Ishikawa (cell line): Measurements from ENCODE around the gene ARID4B.

ENCODE experiments used
- CEBPB ChIP-seq: IDR thresholded peaks from 2 replicates; pipeline ENCODE4 v1.6.1; 2012
- CREB1 ChIP-seq: IDR thresholded peaks from 2 replicates; pipeline ENCODE4 v1.6.1; 2012; ENCODE audit warnings: low read depth
- EGR1 ChIP-seq: IDR thresholded peaks from 2 replicates; pipeline ENCODE4 v1.6.1; 2012
- EP300 ChIP-seq: IDR thresholded peaks from 2 replicates; pipeline ENCODE4 v1.6.1; 2012; ENCODE audit warnings: borderline replicate concordance
- FOXM1 ChIP-seq: IDR thresholded peaks from 2 replicates; pipeline ENCODE4 v1.6.1; 2012; ENCODE audit warnings: low read depth, borderline replicate concordance
- RAD21 ChIP-seq: IDR thresholded peaks from 2 replicates; pipeline ENCODE4 v1.6.1; 2012; ENCODE audit warnings: low read depth
- TAF1 ChIP-seq: IDR thresholded peaks from 2 replicates; pipeline ENCODE4 v1.6.1; 2012; ENCODE audit warnings: low read depth, mild to moderate bottlenecking
- TCF12 ChIP-seq: IDR thresholded peaks from 2 replicates; pipeline ENCODE4 v1.6.1; 2012; ENCODE audit warnings: low read depth
- TEAD4 ChIP-seq: IDR thresholded peaks from 2 replicates; pipeline ENCODE4 v1.6.1; 2012
- YY1 ChIP-seq: IDR thresholded peaks from 2 replicates; pipeline ENCODE4 v1.6.1; 2012; ENCODE audit warnings: low read depth
- ZBTB7A ChIP-seq: IDR thresholded peaks from 2 replicates; pipeline ENCODE4 v1.6.1; 2012; ENCODE audit warnings: low read depth
- TF ChIP-seq, protein P1 (sequence below): IDR thresholded peaks from 2 replicates; pipeline ENCODE4 v1.6.1; 2012; ENCODE audit warnings: low read depth, mild to moderate bottlenecking
- TF ChIP-seq, protein P2 (sequence below): IDR thresholded peaks from 2 replicates; pipeline ENCODE4 v1.6.1; 2012

DNA sequence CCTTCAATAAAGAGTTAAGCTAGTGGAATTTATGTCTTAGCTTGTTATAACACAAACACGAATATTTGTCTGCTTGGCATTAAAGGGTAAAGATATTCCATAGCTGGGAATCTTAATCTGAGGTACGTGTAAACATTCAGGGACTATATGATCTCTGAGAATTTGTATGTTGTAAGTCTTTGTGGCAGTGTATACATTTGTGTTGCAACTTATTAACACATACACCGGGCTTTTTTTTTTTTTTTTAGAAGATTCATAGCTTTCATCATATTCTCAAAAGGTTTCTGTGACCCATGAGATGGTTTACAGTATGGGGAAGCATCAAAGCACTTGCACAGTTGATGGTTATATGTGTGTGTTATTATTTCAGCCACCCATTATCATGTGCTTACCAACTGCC, 3.4 kb upstream of the ARID4B start:
- TF ChIP-seq FOXM1 (no peak), CEBPB (no peak), TAF1 (no peak), EP300 (no peak), RAD21 (no peak), TEAD4 (no peak), YY1 (no peak), TCF12 (no peak), CREB1 (no peak), EGR1 (no peak), ZBTB7A (no peak)
- TF ChIP-seq, protein P1, sequence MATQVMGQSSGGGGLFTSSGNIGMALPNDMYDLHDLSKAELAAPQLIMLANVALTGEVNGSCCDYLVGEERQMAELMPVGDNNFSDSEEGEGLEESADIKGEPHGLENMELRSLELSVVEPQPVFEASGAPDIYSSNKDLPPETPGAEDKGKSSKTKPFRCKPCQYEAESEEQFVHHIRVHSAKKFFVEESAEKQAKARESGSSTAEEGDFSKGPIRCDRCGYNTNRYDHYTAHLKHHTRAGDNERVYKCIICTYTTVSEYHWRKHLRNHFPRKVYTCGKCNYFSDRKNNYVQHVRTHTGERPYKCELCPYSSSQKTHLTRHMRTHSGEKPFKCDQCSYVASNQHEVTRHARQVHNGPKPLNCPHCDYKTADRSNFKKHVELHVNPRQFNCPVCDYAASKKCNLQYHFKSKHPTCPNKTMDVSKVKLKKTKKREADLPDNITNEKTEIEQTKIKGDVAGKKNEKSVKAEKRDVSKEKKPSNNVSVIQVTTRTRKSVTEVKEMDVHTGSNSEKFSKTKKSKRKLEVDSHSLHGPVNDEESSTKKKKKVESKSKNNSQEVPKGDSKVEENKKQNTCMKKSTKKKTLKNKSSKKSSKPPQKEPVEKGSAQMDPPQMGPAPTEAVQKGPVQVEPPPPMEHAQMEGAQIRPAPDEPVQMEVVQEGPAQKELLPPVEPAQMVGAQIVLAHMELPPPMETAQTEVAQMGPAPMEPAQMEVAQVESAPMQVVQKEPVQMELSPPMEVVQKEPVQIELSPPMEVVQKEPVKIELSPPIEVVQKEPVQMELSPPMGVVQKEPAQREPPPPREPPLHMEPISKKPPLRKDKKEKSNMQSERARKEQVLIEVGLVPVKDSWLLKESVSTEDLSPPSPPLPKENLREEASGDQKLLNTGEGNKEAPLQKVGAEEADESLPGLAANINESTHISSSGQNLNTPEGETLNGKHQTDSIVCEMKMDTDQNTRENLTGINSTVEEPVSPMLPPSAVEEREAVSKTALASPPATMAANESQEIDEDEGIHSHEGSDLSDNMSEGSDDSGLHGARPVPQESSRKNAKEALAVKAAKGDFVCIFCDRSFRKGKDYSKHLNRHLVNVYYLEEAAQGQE, result no peak
- TF ChIP-seq, protein P2, sequence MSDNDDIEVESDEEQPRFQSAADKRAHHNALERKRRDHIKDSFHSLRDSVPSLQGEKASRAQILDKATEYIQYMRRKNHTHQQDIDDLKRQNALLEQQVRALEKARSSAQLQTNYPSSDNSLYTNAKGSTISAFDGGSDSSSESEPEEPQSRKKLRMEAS, result no peak
